SK-N-SH (cell line): Measurements from ENCODE around the gene DCD. TPM values are rescaled to one million over a fixed set of nuclear protein-coding genes. Genes with fewer than 3 reads are reported as not detected.
"Not testable (repeated sequence)": the region's sequence is repeated elsewhere in the genome, so short reads cannot be mapped to it uniquely, and the experiment has no call there.

Experiments used
- CTCF ChIA-PET: fragments of 300-600, 350-600 bp; formaldehyde crosslinking; extraction: SDS; loops from one replicate; lab custom pipeline; 2021; lab: Yijun Ruan, JAX
- POLR2A ChIA-PET: fragments of 350-600 bp; sonication (Branson Sonifier 250); formaldehyde crosslinking; extraction: SDS; loops from one replicate; lab custom pipeline; 2020; ENCODE audit warnings: antibody characterized with exemption, inconsistent platforms; lab: Yijun Ruan, JAX
- DNase-seq: peaks from one replicate; pipeline ENCODE4 v3.0.0; 2012
- H2AFZ ChIP-seq: fragments of 200-600 bp; sonication (generic); 2 replicates; pipeline ENCODE4 v1.8.1; 2016; ENCODE audit warnings: antibody characterized with exemption, mild to moderate bottlenecking, low read depth
- H3F3A ChIP-seq: fragments of 200-600 bp; sonication (generic); replicated peaks from 2 replicates; pipeline ENCODE3; 2016; ENCODE audit warnings: antibody characterized with exemption, mild to moderate bottlenecking; ENCODE audit not compliant: insufficient read depth
- H3K27ac ChIP-seq, 2 experiments: fragments of 200-500 bp in 1 of 2; fragments of 200-600 bp in 1 of 2; sonication (Bioruptor generic) in 1 of 2; sonication (generic), shearing (Covaris generic) in 1 of 2; 2 replicates each; pipeline versions ENCODE4 v1.5.1 to v1.6.1; 2014 to 2016; ENCODE audit warnings: low read depth in 2 of 2, inconsistent platforms in 1 of 2, low read length in 1 of 2, mild to moderate bottlenecking in 1 of 2, mixed read lengths in 1 of 2
- H3K27me3 ChIP-seq: fragments of 200-600 bp; sonication (generic), shearing (Covaris generic); 2 replicates; pipeline ENCODE4 v1.6.1; 2016; ENCODE audit warnings: mixed run types; ENCODE audit not compliant: insufficient read depth
- H3K36me3 ChIP-seq, 2 experiments: fragments of 200-500 bp in 1 of 2; fragments of 200-600 bp in 1 of 2; sonication (Bioruptor generic) in 1 of 2; sonication (generic) in 1 of 2; replicated peaks in 1 of 2; 2 replicates each; pipeline versions ENCODE3 to v1.5.1; 2014 to 2016; ENCODE audit warnings: low read length in 1 of 2, mild to moderate bottlenecking in 1 of 2; ENCODE audit not compliant: insufficient read depth in 2 of 2, control insufficient read depth in 1 of 2
- H3K4me1 ChIP-seq, 2 experiments: fragments of 200-500 bp in 1 of 2; fragments of 200-600 bp in 1 of 2; sonication (Bioruptor generic) in 1 of 2; sonication (generic), shearing (Covaris generic) in 1 of 2; 2 replicates each; pipeline versions ENCODE4 v1.5.1 to v1.6.1; 2014 to 2016; ENCODE audit warnings: low read depth in 1 of 2, low read length in 1 of 2, mixed run types in 1 of 2; ENCODE audit not compliant: insufficient read depth in 2 of 2, control insufficient read depth in 1 of 2
- H3K4me2 ChIP-seq: fragments of 200-600 bp; sonication (generic), shearing (Covaris generic); 2 replicates; pipeline ENCODE4 v1.6.1; 2017; ENCODE audit warnings: mixed run types
- H3K4me3 ChIP-seq, 2 experiments: fragments of 200-500 bp in 1 of 2; fragments of 200-600 bp in 1 of 2; sonication (Bioruptor generic) in 1 of 2; sonication (generic), shearing (Covaris generic) in 1 of 2; 2 replicates each; pipeline versions ENCODE4 v1.5.1 to v1.8.1; 2014 to 2016; ENCODE audit warnings: low read depth in 2 of 2, inconsistent platforms in 1 of 2, low read length in 1 of 2, mild to moderate bottlenecking in 1 of 2, mixed read lengths in 1 of 2, moderate library complexity in 1 of 2
- H3K79me2 ChIP-seq: fragments of 200-600 bp; sonication (generic); 2 replicates; pipeline ENCODE4 v1.8.1; 2017; ENCODE audit warnings: mild to moderate bottlenecking; ENCODE audit not compliant: insufficient read depth
- H3K9ac ChIP-seq: fragments of 200-600 bp; sonication (generic); 2 replicates; pipeline ENCODE4 v1.6.1; 2017; ENCODE audit warnings: mixed run types
- H3K9me2 ChIP-seq: fragments of 200-600 bp; sonication (generic); 2 replicates; pipeline ENCODE4 v1.6.1; 2017; ENCODE audit warnings: mixed run types
- H3K9me3 ChIP-seq: fragments of 200-600 bp; sonication (generic); 2 replicates; pipeline ENCODE4 v1.6.1; 2017; ENCODE audit warnings: mixed run types, mild to moderate bottlenecking, moderate library complexity
- H4K20me1 ChIP-seq: fragments of 200-600 bp; sonication (generic); 2 replicates; pipeline ENCODE4 v1.6.1; 2017; ENCODE audit warnings: mild to moderate bottlenecking, mixed run types; ENCODE audit not compliant: insufficient read depth
- CHD2 ChIP-seq: fragments of 150-350 bp; IDR thresholded peaks from 2 replicates; pipeline ENCODE4 v1.6.1; 2018; ENCODE audit warnings: low read length; ENCODE audit not compliant: partially characterized antibody
- ELF1 ChIP-seq: IDR thresholded peaks from 2 replicates; pipeline ENCODE4 v1.4.0; 2012
- EP300 ChIP-seq, 2 experiments: IDR thresholded peaks; 2 replicates each; pipeline versions ENCODE4 v1.4.0 to v1.6.1; 2012; ENCODE audit warnings: borderline replicate concordance in 1 of 2, low read depth in 1 of 2, low read length in 1 of 2
- EZH2phosphoT487 ChIP-seq: fragments of 200-600 bp; sonication (generic); IDR thresholded peaks from 2 replicates; pipeline ENCODE4 v1.6.1; 2017; ENCODE audit warnings: low read depth, mixed run types, mild to moderate bottlenecking, antibody characterized with exemption, moderate library complexity, borderline replicate concordance
- FOSL2 ChIP-seq: IDR thresholded peaks from 2 replicates; pipeline ENCODE4 v1.4.0; 2012; ENCODE audit warnings: low read depth, mild to moderate bottlenecking, moderate library complexity, borderline replicate concordance
- FOXM1 ChIP-seq: IDR thresholded peaks from 2 replicates; pipeline ENCODE4 v1.4.0; 2012; ENCODE audit warnings: low read depth, mild to moderate bottlenecking
- GABPA ChIP-seq: IDR thresholded peaks from 2 replicates; pipeline ENCODE4 v1.4.0; 2012; ENCODE audit warnings: low read depth, mild to moderate bottlenecking
- GATA2 ChIP-seq: sonication (generic); formaldehyde crosslinking; IDR thresholded peaks from 2 replicates; pipeline ENCODE4 v1.5.0; 2020; ENCODE audit warnings: mild to moderate bottlenecking, missing genetic modification reagents
- MXI1 ChIP-seq: IDR thresholded peaks from 2 replicates; pipeline ENCODE4 v1.6.1; 2012; ENCODE audit warnings: mild to moderate bottlenecking, low read depth, low read length, improper control_type of control experiment
- NFIC ChIP-seq: IDR thresholded peaks from 2 replicates; pipeline ENCODE4 v1.4.0; 2012; ENCODE audit warnings: borderline replicate concordance
- NRF1 ChIP-seq: IDR thresholded peaks from 2 replicates; pipeline ENCODE4 v1.6.1; 2012; ENCODE audit warnings: low read depth, mild to moderate bottlenecking, low read length
- RAD21 ChIP-seq: IDR thresholded peaks from 2 replicates; pipeline ENCODE4 v1.6.1; 2012; ENCODE audit warnings: mild to moderate bottlenecking, low read length
- RFX5 ChIP-seq: IDR thresholded peaks from 2 replicates; pipeline ENCODE4 v1.6.1; 2012; ENCODE audit warnings: mild to moderate bottlenecking, improper control_type of control experiment, low read length
- SIN3A ChIP-seq: IDR thresholded peaks from 2 replicates; pipeline ENCODE4 v1.6.1; 2012; ENCODE audit warnings: low read depth, mild to moderate bottlenecking, low read length, moderate library complexity, borderline replicate concordance
- SMC3 ChIP-seq: IDR thresholded peaks from 2 replicates; pipeline ENCODE4 v1.6.1; 2012; ENCODE audit warnings: low read depth, low read length, improper control_type of control experiment
- TAF1 ChIP-seq: IDR thresholded peaks from 2 replicates; pipeline ENCODE4 v1.6.1; 2012; ENCODE audit warnings: low read depth, mild to moderate bottlenecking, low read length, moderate library complexity, borderline replicate concordance
- YY1 ChIP-seq: IDR thresholded peaks from 2 replicates; pipeline ENCODE4 v1.4.0; 2012; ENCODE audit warnings: low read depth, mild to moderate bottlenecking
- WGBS: methylation state at CpG from one replicate; pipeline ENCODE4 v1.1.6; 2017; ENCODE audit warnings: low lambda C conversion rate; 5-methylcytosine and 5-hydroxymethylcytosine counted together
- polyA plus RNA-seq, 3 experiments: library from polyadenylated mRNA; depleted of rRNA; stranded (reverse); fragments of >200 nt; gene quantifications; 2 replicates each; pipeline ENCODE4 v1.2.3, GENCODE V29; 2012
- TF ChIP-seq, protein P1 (sequence below): IDR thresholded peaks from 2 replicates; pipeline ENCODE4 v1.4.0; 2012; ENCODE audit warnings: low read depth
- TF ChIP-seq, protein P2 (sequence below): fragments of 200-600 bp; sonication (generic); IDR thresholded peaks from 2 replicates; pipeline ENCODE4 v1.6.1; 2017; ENCODE audit warnings: antibody characterized with exemption, mild to moderate bottlenecking, moderate library complexity
- TF ChIP-seq, protein P3 (sequence below): fragments of 150-350 bp; IDR thresholded peaks from 2 replicates; pipeline ENCODE4 v1.6.1; 2016; ENCODE audit warnings: mild to moderate bottlenecking, low read depth, low read length

DCD gene
- polyA plus RNA-seq, 1 of the 3 experiments (the other 2 are of a cell fraction), result not detected

DNA sequence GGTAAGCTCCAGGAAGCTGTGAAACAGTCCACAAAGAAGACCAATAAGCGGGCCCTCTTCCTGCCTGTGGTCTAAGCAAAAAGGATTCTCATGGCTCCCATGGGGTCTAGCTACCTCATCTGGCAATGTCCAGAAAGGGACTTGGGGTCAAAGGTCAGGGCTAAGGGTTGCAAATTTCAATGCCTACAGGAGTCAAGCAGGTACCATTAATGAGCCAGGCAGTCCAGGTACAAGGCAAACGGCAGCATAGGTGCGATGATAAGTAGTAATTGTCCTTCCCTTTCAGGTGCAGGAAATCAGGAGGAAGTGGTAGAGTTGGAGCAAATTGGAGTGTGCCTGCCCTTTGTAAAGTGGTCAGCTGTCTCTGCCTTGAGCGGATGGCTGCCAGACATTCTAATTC lies 7.1 kb downstream of the DCD start:
- Histone ChIP-seq H3F3A (no peaks in the 10 kb centered on the region), H3K9me2 (no peaks in the 10 kb centered on the region), H3K27ac (no peak overlapping the region), H2AFZ (no peak overlapping the region), H4K20me1 (no peaks in the 10 kb centered on the region), H3K4me3 (no peak overlapping the region), H3K4me2 (no peak overlapping the region), H3K79me2 (no peaks in the 10 kb centered on the region), H3K27me3 (0 out of 2 replicates have a peak, but pooled peaks cover 10% of the 10 kb centered on the region), H3K4me1 (no peaks in the 10 kb centered on the region), H3K9ac (no peak overlapping the region), H3K9me3 (no peaks in the 10 kb centered on the region), H3K36me3 (no peaks in the 10 kb centered on the region)
- TF ChIP-seq FOXM1, result no peak
- no peak for TF ChIP-seq SMC3
- TF ChIP-seq MXI1, result no peak
- TF ChIP-seq, protein P1, sequence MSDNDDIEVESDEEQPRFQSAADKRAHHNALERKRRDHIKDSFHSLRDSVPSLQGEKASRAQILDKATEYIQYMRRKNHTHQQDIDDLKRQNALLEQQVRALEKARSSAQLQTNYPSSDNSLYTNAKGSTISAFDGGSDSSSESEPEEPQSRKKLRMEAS, result no peak
- no peak for TF ChIP-seq CHD2
- no peak for TF ChIP-seq EZH2phosphoT487
- TF ChIP-seq NFIC, result no peak
- no peak for TF ChIP-seq GATA2
- TF ChIP-seq TAF1, result no peak
- no peak for TF ChIP-seq SIN3A
- TF ChIP-seq RFX5, result no peak
- TF ChIP-seq NRF1, result no peak
- TF ChIP-seq ELF1, result no peak
- no peak for TF ChIP-seq FOSL2
- TF ChIP-seq, protein P2, sequence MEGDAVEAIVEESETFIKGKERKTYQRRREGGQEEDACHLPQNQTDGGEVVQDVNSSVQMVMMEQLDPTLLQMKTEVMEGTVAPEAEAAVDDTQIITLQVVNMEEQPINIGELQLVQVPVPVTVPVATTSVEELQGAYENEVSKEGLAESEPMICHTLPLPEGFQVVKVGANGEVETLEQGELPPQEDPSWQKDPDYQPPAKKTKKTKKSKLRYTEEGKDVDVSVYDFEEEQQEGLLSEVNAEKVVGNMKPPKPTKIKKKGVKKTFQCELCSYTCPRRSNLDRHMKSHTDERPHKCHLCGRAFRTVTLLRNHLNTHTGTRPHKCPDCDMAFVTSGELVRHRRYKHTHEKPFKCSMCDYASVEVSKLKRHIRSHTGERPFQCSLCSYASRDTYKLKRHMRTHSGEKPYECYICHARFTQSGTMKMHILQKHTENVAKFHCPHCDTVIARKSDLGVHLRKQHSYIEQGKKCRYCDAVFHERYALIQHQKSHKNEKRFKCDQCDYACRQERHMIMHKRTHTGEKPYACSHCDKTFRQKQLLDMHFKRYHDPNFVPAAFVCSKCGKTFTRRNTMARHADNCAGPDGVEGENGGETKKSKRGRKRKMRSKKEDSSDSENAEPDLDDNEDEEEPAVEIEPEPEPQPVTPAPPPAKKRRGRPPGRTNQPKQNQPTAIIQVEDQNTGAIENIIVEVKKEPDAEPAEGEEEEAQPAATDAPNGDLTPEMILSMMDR, result no peak
- no peak for TF ChIP-seq YY1
- TF ChIP-seq, protein P3, sequence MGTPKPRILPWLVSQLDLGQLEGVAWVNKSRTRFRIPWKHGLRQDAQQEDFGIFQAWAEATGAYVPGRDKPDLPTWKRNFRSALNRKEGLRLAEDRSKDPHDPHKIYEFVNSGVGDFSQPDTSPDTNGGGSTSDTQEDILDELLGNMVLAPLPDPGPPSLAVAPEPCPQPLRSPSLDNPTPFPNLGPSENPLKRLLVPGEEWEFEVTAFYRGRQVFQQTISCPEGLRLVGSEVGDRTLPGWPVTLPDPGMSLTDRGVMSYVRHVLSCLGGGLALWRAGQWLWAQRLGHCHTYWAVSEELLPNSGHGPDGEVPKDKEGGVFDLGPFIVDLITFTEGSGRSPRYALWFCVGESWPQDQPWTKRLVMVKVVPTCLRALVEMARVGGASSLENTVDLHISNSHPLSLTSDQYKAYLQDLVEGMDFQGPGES, result no peak
- no peak for TF ChIP-seq EP300 (IDR thresholded peaks at IDR 0.05; ENCODE audit: borderline replicate concordance in 1 of 2, low read depth in 1 of 2, low read length in 1 of 2)
- no peak for TF ChIP-seq RAD21
- no peak for TF ChIP-seq GABPA
- ChIA-PET POLR2A (no interaction called here), CTCF (interaction anchor here (1.1 to 1.7 kb wide), 2 partner anchors 18 to 45 kb away, joined by 3 to 4 read pairs; no protein-coding TSS in a partner anchor)
- DNase-seq, result no peak
- 23% methylated on average over 4 of the region's 4 CpGs for WGBS

DNA sequence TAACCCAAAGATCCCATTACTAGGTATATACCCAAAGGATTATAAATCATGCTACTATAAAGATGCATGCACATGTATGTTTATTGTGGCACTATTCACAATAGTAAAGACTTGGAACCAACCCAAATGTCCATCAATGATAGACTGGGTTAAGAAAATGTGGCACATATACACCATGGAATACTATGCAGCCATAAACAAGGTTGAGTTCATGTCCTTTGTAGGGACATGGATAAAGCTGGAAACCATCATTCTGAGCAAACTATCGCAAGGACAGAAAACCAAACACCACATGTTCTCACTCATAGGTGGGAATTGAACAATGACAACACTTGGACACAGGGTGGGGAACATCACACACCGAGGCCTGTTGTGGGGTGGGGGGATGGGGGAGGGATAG lies 9.1 kb downstream of the DCD start:
- H3K27ac ChIP-seq, H3K4me3 ChIP-seq, H3K9me2 ChIP-seq, H3K9ac ChIP-seq, H4K20me1 ChIP-seq, DNase-seq, H3F3A ChIP-seq, H3K4me1 ChIP-seq, H3K79me2 ChIP-seq, H3K9me3 ChIP-seq, POLR2A ChIA-PET, H3K27me3 ChIP-seq, H3K36me3 ChIP-seq, H3K4me2 ChIP-seq, CTCF ChIA-PET, H2AFZ ChIP-seq: not testable (repeated sequence)
- WGBS, result 8% methylated on average over 2 of the region's 2 CpGs
